HG02981 (cell line): ENCODE measurements around the gene ST6GALNAC4.
"Not testable (repeated sequence)": the region's sequence is repeated elsewhere in the genome, so short reads cannot be mapped to it uniquely, and the experiment has no call there.

ENCODE experiments used
- ATAC-seq: cut with Tn5 transposase; IDR thresholded peaks from one replicate; pipeline ENCODE4 v1.9.1; 2021; ENCODE audit warnings: mild to moderate bottlenecking, moderate library complexity; ENCODE audit not compliant: unreplicated experiment

Gene ST6GALNAC4

GRCh38 chr9:127895811-127896210 lies 21.0 kb downstream of the ST6GALNAC4 start:
- no peak for ATAC-seq

GRCh38 chr9:127893392-127893791 lies 23.4 kb downstream of the ST6GALNAC4 start:
- no peak for ATAC-seq

- ATAC-seq = no peak
Measured at GRCh38 chr9:127892831-127893230, 24.0 kb downstream of the ST6GALNAC4 start.

GRCh38 chr9:127890053-127890452 lies 26.8 kb downstream of the ST6GALNAC4 start:
- no peak for ATAC-seq

GRCh38 chr9:127887792-127888191 lies 29.0 kb downstream of the ST6GALNAC4 start:
- no peak for ATAC-seq

GRCh38 chr9:127886401-127886972 lies 30.4 kb downstream of the ST6GALNAC4 start:
- ATAC-seq = no peak

GRCh38 chr9:127885508-127886281 lies 31.1 kb downstream of the ST6GALNAC4 start:
- ATAC-seq = no peak

- ATAC-seq = no peak
Measured at GRCh38 chr9:127884976-127885490, 31.8 kb downstream of the ST6GALNAC4 start.

GRCh38 chr9:127884427-127884911 lies 32.4 kb downstream of the ST6GALNAC4 start:
- no peak for ATAC-seq

GRCh38 chr9:127883959-127884358 lies 32.9 kb downstream of the ST6GALNAC4 start:
- ATAC-seq = no peak

GRCh38 chr9:127881715-127882114 lies 35.1 kb downstream of the ST6GALNAC4 start:
- ATAC-seq = not testable (repeated sequence)

GRCh38 chr9:127880143-127880542 lies 36.7 kb downstream of the ST6GALNAC4 start:
- ATAC-seq = no peak

- ATAC-seq = no peak
Measured at GRCh38 chr9:127878652-127879390, 38.0 kb downstream of the ST6GALNAC4 start.

- ATAC-seq = no peak
Measured at GRCh38 chr9:127878001-127878651, 38.7 kb downstream of the ST6GALNAC4 start.

- no peak for ATAC-seq
Measured at GRCh38 chr9:127877566-127877998, 39.3 kb downstream of the ST6GALNAC4 start, which contains the start of gene AK1. Gene AK1 (minus strand): TSS chr9:127877675. CDS start chr9:127874617, 3,058 bp downstream.

GRCh38 chr9:127876764-127877562 lies 39.9 kb downstream of the ST6GALNAC4 start:
- ATAC-seq = no peak

- no peak for ATAC-seq
Measured at GRCh38 chr9:127876026-127876763, 40.6 kb downstream of the ST6GALNAC4 start.

- ATAC-seq = no peak
Measured at GRCh38 chr9:127875306-127875966, 41.4 kb downstream of the ST6GALNAC4 start.
